CD4-positive, alpha-beta T cell treated with Interleukin-4 for 4 hours (primary cell): Measurements from ENCODE around the gene IL17C.

ENCODE experiments used
- DNase-seq: peaks from one replicate; pipeline ENCODE4 v3.0.0-alpha.2; 2020

The IL17C gene

DNA sequence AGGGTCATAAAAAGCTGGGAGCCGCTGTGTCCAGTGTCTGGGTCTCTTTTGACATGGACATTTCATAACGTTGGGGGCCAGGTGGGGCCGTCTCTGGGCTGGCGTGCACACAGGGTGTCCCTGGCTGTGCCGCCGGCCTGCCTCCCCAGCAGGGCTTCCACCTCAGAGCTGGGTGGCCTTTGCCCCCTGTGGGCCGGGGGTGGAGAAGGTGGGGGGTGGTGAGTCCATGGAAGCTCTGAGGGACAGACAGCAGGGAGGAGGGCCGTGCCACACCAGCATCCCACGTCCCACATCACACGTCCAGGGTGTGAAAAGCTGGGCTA, 48.8 kb downstream of the IL17C start:
- no peak for DNase-seq

DNA sequence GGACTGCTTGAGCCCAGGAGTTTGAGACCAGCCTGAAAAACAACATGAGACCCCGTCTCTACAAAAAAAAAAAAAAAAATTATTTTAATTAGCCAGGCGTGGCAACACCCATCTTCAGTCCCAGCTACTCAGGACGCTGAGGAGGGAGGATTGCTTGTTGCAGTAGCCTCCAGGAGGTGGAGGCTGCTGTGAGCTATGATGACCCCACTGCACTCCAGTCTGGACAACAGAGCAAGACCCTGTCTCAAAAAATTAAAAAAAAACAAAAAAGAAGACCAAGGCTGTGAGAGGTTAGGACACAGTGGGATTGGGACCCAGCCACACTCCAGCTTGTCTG, 49.3 kb downstream of the IL17C start:
- no peak for DNase-seq

DNA sequence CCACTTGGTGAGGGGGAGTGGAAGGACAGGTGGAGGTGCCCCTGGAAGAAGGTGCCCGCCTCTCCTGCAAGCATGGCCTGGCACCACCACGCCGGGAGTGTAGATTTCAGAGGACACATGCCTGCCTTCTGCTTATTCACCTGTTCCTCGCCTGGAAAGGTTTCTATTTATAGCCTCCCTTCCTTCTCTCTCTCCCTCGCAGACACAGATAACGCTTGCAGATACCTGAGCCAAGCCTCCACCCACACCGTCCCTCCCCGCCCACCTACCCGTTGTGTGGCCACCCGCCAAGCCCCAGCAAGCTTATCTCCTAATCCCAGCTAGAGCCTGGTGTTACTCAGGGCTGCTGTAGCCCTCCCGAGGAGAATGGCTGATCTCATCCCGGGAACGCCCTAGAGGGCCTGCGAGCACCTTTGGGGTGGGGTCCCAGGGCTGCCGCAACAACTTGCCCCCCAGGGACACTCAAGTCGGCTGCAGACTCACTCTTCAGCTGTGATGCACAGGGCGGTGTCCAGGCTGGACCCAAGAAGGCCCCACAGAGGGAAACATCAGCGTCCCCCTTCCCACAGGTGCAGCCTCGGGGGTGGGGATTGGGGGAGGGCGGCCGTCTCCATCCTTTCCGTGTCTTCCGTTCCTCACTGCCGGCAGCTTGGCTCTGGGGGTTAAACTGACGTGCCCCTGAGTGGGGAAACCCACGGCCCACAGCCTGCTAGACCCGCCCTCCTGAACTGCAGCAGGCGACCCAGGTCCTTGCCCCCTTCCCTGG, 49.8 kb downstream of the IL17C start:
- no peak for DNase-seq
